Mesothelial cell of epicardium (in vitro differentiated cells): Measurements from ENCODE around the gene SPATA7. TPM values are rescaled to one million over a fixed set of nuclear protein-coding genes. Genes with fewer than 3 reads are reported as not detected.

Experiments used
- DNase-seq, 2 experiments: peaks; one replicate each; pipeline ENCODE4 v3.0.0; 2021; ENCODE audit warnings: low spot score in 2 of 2; ENCODE audit not compliant: unreplicated experiment in 2 of 2
- H3K27ac Mint-ChIP-seq: 2 replicates; pipeline ENCODE4 v1.8.0; 2021; ENCODE audit warnings: mixed read lengths
- H3K27me3 Mint-ChIP-seq: 2 replicates; pipeline ENCODE4 v1.8.0; 2021; ENCODE audit warnings: low read depth, mixed read lengths
- H3K36me3 Mint-ChIP-seq: 2 replicates; pipeline ENCODE4 v1.8.0; 2021; ENCODE audit warnings: mixed read lengths
- H3K4me1 Mint-ChIP-seq: 2 replicates; pipeline ENCODE4 v1.8.0; 2021; ENCODE audit warnings: mixed read lengths
- H3K4me3 Mint-ChIP-seq: 2 replicates; pipeline ENCODE4 v1.8.0; 2021; ENCODE audit warnings: mild to moderate bottlenecking, moderate library complexity, mixed read lengths
- H3K9me3 Mint-ChIP-seq: 2 replicates; pipeline ENCODE4 v1.8.0; 2021; ENCODE audit warnings: mixed read lengths
- CTCF ChIP-seq: fragments of 200-600 bp; sonication (generic); IDR thresholded peaks from one replicate; pipeline ENCODE4 v1.5.0; 2021; ENCODE audit warnings: antibody characterized with exemption; ENCODE audit not compliant: unreplicated experiment
- total RNA-seq: library from RNA; stranded (reverse); gene quantifications from 3 replicates; pipeline ENCODE4 v1.2.1, GENCODE V29; 2021

Gene SPATA7
- total RNA-seq, 1 donor from 2014 or later = 17.9 TPM

GRCh38 chr14:88420187-88420586 lies 34.7 kb downstream of the SPATA7 start:
- TF ChIP-seq CTCF = no peak
- Mint-ChIP-seq H3K4me3 (no peak overlapping the region), H3K36me3 (peaks cover 40% of the 10 kb centered on the region), H3K27me3 (no peaks in the 10 kb centered on the region), H3K9me3 (peaks cover 20% of the 10 kb centered on the region), H3K4me1 (peaks cover 2% of the 10 kb centered on the region), H3K27ac (no peak overlapping the region)
- no peak for DNase-seq

- Mint-ChIP-seq H3K4me3 (no peak overlapping the region), H3K9me3 (peaks cover 9% of the 10 kb centered on the region)
- DNase-seq = no peak
Observed at GRCh38 chr14:88421286-88421685, 35.8 kb downstream of the SPATA7 start.

GRCh38 chr14:88422047-88422446 lies 36.6 kb downstream of the SPATA7 start:
- no peak overlapping the region for H3K4me3 Mint-ChIP-seq
- H3K27me3 Mint-ChIP-seq = no peaks in the 10 kb centered on the region
- H3K9me3 Mint-ChIP-seq = peaks cover 9% of the 10 kb centered on the region
- no peak for DNase-seq
- H3K27ac Mint-ChIP-seq = no peak overlapping the region
- peaks cover 25% of the 10 kb centered on the region for H3K36me3 Mint-ChIP-seq
- no peak for TF ChIP-seq CTCF
- H3K4me1 Mint-ChIP-seq = peaks cover 2% of the 10 kb centered on the region

More at GRCh38 chr14:88421286-88421685, 35.8 kb downstream of the SPATA7 start:
- Mint-ChIP-seq H3K36me3 (peaks cover 30% of the 10 kb centered on the region), H3K4me1 (peaks cover 2% of the 10 kb centered on the region), H3K27me3 (no peaks in the 10 kb centered on the region), H3K27ac (no peak overlapping the region)
- TF ChIP-seq CTCF = no peak

- H3K27me3 Mint-ChIP-seq = no peaks in the 10 kb centered on the region
- TF ChIP-seq CTCF = no peak
- H3K4me3 Mint-ChIP-seq = no peak overlapping the region
- peaks cover under 1% of the 10 kb centered on the region for H3K9me3 Mint-ChIP-seq
- H3K36me3 Mint-ChIP-seq = peaks cover 14% of the 10 kb centered on the region
- DNase-seq = no peak
- no peak overlapping the region for H3K27ac Mint-ChIP-seq
- H3K4me1 Mint-ChIP-seq = peaks cover 2% of the 10 kb centered on the region
Observed at GRCh38 chr14:88422919-88423650, 37.6 kb downstream of the SPATA7 start.

- Mint-ChIP-seq H3K27ac (no peak overlapping the region), H3K4me1 (peaks cover 2% of the 10 kb centered on the region), H3K4me3 (no peak overlapping the region), H3K27me3 (no peaks in the 10 kb centered on the region), H3K36me3 (peaks cover 7% of the 10 kb centered on the region), H3K9me3 (no peaks in the 10 kb centered on the region)
- TF ChIP-seq CTCF = no peak
- no peak for DNase-seq
Observed at GRCh38 chr14:88424573-88424972, 39.1 kb downstream of the SPATA7 start.
